Raji (cell line): ENCODE data around the gene PRR5L.

Source experiments
- POLR2A ChIP-seq: IDR thresholded peaks from 2 replicates; pipeline ENCODE4 v1.6.1; 2011; ENCODE audit warnings: low read depth, low read length, control low read depth; ENCODE audit not compliant: insufficient read depth

PRR5L gene

DNA sequence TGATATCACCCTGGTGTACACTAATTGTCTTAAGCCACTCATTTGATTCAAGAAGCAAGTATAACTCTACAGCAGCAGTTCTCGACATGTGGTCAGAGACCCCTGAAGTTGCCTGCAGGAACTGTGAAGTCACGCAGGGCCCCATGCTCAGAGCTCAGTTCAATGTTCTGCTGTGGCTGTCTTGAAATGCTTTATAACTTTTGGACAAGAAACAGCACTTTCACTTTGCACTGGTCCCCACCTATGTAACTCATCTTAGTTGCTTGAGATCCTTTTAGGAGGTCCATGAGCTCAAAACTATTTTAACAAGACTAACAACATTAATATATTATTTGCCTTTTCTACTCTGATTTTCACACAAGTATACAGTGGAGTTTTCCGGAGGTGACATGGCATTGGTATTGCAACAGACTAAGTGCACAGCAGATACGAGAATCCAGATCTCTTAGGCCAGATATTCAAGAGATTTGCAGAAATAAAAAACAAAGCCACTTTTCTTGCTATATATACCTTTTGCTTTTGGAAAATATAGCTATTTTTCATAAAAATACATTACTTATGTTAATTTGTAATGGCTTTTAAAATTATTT is 64.8 kb downstream of the PRR5L start:
- no peak for TF ChIP-seq POLR2A

DNA sequence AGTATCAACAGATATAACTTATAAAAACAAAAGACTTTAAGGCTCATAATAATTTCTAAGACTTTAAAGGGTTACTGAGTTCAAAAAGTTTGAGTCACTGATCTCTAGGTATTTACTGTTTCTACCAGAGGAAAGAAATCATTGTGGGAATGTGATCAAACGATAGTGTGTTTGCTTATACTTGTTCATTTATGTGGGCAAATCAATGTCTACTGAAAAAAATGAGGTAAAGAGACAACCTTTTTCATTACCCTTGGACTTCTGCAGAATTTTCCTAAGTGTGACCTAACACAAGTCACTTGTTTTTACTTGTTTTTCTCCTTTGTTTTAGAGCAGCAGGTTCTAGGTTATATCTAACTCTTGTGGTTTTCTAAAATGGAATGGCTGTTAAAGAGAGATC is 65.4 kb downstream of the PRR5L start:
- TF ChIP-seq POLR2A = no peak

DNA sequence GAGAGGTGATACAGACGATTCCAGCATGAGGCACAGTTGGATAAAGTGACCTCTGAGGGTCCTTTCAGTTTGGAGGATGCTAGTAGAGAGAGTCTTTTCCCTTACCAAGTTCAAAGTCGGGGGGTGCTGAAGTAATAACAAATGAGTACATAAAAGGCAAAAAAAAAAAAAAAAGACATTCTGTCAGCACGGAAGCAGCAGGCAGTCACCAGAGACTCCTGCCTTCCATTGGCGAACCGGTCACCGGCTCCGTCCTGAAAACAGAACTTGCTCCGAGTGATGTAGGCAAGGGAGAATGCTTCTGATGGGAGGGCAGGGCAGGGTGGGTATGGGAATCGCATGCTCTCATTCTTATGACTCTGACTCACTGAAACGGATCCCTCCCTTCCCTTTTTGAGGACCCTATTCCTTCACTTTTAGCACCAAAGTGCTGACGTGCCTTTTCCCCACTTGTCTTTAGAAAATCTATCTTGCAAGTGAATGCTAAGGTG is 65.9 kb downstream of the PRR5L start:
- TF ChIP-seq POLR2A = no peak

DNA sequence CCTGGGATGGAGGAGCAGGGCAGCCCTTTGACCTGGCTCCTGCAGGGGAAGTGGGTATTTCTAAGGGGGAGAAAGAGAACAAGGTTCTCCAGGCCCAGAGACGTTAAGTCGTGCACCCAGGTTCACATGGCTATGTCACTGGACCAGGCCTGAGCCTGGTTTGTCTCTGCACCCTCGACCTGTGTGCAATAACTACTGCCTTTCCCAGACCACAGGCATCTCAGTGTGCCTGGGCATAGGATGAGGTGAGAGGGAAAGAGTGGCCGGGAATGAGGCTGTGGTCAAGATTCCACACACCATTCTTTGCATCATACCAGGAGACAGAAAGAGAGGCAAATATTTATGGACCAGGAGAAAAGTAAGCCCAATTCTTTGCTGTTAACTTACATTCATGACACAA is 66.8 kb downstream of the PRR5L start:
- TF ChIP-seq POLR2A = no peak

DNA sequence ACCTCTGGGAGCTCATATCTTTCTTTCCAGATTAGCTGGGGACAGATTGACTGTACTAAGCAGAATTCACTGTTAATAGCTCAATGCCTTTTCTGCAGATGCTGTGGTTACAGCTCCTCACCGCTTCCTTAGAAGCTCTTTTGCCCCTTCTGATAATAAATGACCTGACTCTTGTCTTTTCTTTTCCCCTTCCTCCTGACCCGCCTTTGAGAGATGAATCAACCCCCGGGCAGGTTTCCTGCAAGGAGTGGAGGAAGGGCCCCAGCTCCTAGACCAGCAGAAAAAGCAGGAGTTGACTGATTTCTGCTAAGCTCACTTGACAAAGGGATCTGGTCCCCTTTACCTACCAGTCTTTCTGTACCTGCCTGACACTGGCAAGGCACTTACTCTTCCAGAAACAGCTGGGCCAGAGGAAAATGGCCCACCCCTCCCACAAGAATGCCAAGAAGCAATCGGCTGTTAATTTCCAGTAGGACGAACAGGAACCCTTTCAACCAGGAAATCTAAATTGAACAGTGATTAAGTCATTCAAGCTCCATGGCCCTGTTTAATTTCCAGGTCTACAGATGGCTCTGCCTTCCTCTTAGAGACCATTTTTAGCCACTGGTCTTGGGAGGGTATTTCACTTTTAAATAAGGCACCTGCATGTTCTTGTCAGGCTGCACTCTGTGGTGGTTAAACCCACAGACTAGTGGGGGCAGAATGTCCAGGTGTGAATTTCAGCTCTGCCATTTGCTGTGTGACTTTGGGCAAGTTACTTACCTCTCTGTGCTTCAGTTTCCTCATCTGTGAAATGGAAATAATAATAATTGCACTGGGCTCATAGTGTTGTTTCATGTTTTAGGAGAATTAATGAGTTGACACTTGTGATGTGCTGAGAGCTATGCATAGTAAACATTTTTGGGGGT is 67.5 kb downstream of the PRR5L start:
- TF ChIP-seq POLR2A = no peak

DNA sequence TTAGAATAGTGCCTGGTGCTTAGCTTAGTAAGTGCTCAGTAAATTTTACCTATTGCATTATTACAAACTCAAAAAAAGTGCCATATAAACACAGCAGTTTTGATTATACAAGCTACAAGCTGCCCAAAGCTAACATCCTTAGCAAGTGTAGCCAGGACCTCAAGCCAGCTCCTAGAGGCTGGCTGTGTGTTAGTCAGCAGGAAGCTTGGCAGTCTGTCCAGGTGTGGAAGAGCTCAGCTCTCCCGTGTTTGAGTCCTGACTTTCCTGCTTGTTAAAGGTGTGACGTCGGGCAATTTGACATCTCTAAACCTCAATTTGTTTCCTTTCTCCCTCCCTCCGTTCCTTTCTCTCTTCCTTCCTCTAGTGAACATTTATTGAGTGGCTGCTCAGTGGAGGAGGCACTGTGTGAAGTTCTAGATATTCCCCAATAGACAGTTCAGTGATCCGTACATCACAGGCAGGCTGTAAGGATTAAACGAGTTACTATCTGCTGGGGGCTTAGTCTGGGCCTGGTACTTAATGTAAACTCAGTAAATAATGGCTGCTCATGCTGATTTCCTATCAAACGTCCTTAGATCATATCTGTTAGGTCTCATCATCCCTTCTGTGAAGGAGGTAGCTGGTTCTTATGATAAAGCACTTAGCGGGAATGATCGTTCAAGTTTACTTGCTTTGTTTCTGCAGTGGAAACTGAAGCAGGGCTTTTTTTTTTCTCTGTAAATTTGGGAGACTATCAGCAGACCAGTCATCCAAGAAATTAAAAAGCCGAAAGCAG is 68.7 kb downstream of the PRR5L start:
- no peak for TF ChIP-seq POLR2A

DNA sequence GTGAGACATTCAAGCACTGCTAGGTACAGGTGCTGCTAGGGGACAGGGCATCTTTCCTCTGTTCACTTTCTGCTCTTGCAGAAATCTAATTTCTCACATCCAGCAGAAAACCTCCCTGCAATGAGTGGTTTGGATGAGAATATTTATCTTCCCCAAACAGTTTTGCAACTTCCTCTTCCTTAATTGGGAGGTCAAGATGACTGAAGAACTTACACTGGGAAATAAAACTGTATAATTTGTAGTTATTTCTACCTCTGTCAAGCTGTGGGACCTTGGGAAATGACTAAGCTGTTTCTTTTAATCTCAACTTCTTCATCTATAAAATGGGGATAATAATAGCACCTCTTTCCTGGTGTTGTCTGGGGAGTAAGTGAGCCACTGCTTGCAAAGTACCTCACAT is 69.8 kb downstream of the PRR5L start:
- no peak for TF ChIP-seq POLR2A

DNA sequence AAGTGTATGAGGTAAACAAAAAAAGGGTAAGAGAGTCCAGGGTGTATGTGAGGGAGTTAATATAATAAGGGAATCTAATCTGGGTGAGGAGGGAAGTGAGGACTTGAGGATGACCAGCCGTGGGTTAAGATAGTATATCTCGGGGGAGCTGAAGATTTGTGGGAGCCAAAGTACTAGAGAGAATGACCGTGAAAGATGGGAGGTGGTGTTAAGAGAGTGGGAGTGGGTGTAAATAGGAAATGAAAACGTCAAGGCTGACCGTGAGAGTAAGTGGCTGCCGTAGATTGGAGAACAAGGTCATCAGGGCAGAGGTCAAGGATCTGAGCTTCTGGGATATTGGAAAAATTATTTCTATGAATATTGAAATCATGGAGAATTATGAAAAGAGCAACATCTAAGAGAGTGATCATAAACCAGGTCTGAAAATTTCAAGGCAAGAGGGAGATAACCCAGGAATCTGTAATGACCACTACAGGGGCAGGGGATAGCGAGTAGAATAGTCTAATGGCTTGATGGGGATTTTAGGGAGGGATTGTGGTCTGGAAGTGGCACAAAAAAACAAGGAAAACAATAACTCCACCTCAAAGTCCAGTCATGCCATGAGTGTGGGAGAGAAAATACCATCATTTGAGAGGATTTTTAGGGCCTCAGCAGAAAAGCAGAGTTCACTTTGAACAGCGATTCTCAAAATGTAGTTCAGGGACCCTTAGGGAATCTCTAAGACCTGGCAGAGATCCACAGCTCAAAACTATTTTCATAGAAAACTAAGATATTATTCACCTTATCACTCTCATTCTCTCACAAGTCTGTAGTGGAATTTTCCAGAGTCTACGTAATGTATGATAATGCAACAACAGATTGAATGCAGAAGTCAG is 72.0 kb downstream of the PRR5L start:
- TF ChIP-seq POLR2A = no peak

DNA sequence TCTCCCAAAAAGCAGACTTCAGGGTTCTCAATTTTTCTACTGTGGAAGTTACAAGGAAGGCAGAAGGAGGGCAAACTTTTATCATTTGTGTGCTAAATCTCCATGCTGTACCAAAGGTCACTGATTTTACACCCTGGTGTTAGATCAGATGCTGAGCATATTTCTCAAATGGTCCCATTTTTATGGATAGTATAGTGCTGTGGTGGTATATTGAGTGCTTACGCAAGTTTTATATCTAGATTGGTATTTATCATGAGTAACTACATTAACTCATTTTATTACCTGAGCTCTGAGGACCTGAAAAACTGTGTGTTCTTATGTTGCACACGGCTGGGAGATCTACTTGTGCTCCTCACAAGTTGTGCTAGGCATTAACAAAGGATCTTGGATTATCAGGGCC is 75.1 kb downstream of the PRR5L start:
- TF ChIP-seq POLR2A = no peak

DNA sequence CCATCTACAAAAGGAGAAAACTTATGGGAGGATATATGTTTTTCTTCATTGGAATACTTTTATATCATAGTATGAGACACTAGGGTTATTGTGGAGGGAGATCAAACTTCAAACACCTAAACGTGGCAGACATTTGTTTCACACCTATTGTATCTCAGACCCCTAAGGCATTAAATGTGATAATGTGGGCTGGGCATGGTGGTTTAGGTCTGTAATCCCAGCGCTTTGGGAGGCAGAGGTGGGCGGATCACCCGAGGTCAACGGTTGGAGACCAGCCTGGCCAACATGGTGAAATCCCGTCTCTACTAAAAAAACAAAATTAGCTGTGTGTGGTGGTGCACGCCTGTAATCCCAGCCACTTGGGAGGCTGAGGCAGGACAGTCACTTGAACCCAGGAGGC is 75.5 kb downstream of the PRR5L start:
- TF ChIP-seq POLR2A = no peak

DNA sequence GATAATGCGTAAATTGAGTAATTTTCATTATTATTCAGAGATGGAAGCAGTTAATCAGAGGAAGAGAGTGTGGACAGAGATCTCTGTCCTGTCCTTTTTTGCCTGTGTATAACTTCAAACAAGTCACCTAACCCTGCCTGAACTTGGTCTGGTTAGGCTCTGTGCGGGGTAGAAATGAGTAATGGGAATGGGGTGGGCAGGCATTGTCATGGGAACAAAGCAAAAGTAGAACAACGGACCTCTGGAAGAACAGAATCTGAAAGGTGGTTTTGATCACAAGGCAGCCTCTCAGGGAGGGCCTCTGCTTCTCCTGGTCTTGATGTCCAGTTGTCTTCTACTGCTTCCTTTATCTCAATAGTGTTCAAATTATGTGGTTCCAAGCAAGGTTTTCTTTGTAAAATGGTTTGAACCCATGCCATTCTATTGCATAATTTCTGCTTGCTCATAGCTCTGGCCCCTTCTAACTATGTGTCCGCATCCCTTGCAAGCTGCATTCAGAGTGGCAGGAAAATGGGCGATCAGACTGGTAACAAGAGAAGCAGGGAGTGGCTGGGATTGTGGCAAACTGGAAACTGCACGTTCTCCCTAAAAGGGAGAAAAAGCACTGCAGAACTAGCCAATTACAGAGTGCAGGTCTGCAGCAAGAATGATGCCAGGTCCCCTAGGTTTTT is 76.1 kb downstream of the PRR5L start:
- TF ChIP-seq POLR2A = no peak

DNA sequence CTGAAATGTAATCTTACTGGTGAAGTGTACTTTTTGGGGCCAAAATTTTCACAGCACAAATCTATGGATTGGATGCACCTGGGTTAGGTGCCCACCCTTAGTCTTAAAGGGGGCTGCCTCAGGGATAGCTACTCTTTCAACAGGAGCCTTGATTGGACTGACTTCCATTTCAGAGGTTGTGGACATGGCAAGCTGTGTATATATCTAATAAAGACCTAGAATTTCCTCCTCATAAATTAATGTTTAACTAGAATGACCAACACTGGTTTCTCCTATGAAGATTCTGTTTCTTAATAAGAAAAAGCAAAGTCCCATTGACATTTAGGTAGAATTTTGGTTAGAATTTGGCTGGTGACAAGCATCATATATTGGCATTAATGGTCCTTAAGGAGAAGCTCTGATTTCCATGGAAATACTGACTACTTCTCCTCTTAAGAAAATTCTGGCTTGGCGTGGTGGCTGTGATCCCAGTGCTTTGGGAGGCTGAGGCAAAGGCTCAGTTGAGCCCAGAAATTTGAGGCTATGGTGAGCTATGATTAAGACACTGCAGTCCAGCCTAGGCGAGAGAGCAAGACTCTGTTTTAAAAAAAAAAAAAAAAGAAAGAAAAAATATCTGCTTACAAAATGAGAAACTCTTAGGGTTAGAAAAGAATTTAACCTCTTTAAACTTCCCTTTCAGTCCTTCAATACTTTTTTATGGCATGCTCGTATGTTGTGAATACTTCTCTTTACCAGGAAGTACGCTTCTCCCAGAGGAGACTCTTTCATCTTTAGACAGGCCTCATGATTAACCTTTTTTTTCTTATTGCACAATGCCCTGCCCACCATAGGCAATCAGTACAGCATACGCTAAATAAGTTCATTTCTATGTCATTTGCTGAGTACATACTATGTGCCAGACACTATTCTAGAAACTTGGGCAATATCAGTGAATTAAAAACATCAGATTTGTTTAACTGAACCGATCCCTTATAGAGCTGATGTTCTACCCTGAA is 77.2 kb downstream of the PRR5L start:
- TF ChIP-seq POLR2A = no peak

DNA sequence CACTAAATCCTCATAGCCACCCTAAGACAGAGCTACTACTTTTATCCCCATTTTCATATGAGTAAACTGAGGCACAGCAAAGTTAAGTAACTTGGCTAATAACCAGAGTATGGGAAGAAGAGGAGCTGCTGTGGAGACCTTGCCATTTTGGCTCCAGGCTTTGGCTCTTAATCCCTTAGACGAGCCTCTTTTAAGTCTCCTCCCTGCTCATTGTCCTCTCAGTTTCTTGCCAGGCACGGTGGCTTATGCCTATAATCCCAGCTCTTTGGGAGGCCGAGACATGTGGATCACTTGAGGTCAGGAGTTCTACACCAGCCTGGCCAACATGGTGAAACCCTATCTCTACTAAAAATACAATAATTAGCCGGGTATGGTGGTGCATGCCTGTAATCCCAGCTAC is 78.6 kb downstream of the PRR5L start:
- no peak for TF ChIP-seq POLR2A
